Embryonic facial prominence (tissue), 1 donor: ENCODE results near the gene ALOXE3.

ENCODE experiments used
- DNase-seq: peaks from one replicate; pipeline ENCODE4 v3.0.0-alpha.2; 2016; ENCODE audit errors: extremely low spot score

Gene ALOXE3

GRCh38 chr17:8142158-8142886, 24.0 kb upstream of the ALOXE3 start:
- no peak for DNase-seq

- no peak for DNase-seq
Measured at GRCh38 chr17:8141741-8142140, 23.4 kb upstream of the ALOXE3 start.

GRCh38 chr17:8141045-8141444, 22.7 kb upstream of the ALOXE3 start:
- no peak for DNase-seq

- DNase-seq = no peak
Measured at GRCh38 chr17:8140065-8141029, 22.0 kb upstream of the ALOXE3 start.

- peak; percentile 97 for DNase-seq
Measured at GRCh38 chr17:8138672-8139371, 20.5 kb upstream of the ALOXE3 start.

GRCh38 chr17:8138374-8138671, 20.0 kb upstream of the ALOXE3 start:
- DNase-seq = no peak

GRCh38 chr17:8137645-8138373, 19.5 kb upstream of the ALOXE3 start:
- no peak for DNase-seq

- DNase-seq = no peak
Measured at GRCh38 chr17:8133941-8134340, 15.6 kb upstream of the ALOXE3 start.

- no peak for DNase-seq
Measured at GRCh38 chr17:8133399-8133798, 15.1 kb upstream of the ALOXE3 start.

GRCh38 chr17:8131844-8132441, 13.6 kb upstream of the ALOXE3 start:
- no peak for DNase-seq

- DNase-seq = no peak
Measured at GRCh38 chr17:8128125-8128784, 9.9 kb upstream of the ALOXE3 start.

- no peak for DNase-seq
Measured at GRCh38 chr17:8126491-8127066, 8.3 kb upstream of the ALOXE3 start.

- no peak for DNase-seq
Measured at GRCh38 chr17:8125947-8126490, 7.7 kb upstream of the ALOXE3 start.

GRCh38 chr17:8125154-8125946, 7.0 kb upstream of the ALOXE3 start:
- DNase-seq = no peak

GRCh38 chr17:8124350-8125153, 6.2 kb upstream of the ALOXE3 start:
- DNase-seq = no peak

GRCh38 chr17:8123695-8124349, 5.5 kb upstream of the ALOXE3 start, which contains the start of gene HES7:
TSS of gene HES7 (minus strand) at chr17:8124106. CDS start at chr17:8124084, 22 bp downstream.
- no peak for DNase-seq

- no peak for DNase-seq
Measured at GRCh38 chr17:8122924-8123694, 4.8 kb upstream of the ALOXE3 start.
